ENCODE results near the gene FAM228A.

DNA sequence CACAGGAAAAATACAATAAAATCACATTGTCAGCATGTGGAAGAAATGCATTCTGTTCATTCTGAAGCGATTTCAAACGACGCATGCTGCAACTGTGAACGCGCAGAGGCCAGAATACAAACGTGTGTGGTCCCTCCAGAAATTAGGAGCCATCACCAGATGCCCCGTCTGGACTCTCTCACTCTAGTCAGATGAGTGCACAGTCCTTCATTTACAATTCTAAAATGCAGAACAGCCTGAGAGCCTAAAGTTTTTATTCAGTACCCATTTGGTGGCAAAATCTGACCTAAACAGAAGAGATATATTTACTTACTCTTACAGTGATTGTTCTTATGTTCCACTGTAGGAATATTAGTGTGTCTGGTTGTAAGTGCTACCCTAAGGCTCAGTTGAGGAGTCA lies 36.6 kb downstream of the FAM228A start:
- no peak for TF ChIP-seq CEBPB (IDR thresholded peaks at IDR 0.05; ENCODE audit: low read depth, low read length)
- TF ChIP-seq POLR2A (IDR thresholded peaks at IDR 0.05; ENCODE audit: low read depth, low read length): no peak
- TF ChIP-seq, protein P1, sequence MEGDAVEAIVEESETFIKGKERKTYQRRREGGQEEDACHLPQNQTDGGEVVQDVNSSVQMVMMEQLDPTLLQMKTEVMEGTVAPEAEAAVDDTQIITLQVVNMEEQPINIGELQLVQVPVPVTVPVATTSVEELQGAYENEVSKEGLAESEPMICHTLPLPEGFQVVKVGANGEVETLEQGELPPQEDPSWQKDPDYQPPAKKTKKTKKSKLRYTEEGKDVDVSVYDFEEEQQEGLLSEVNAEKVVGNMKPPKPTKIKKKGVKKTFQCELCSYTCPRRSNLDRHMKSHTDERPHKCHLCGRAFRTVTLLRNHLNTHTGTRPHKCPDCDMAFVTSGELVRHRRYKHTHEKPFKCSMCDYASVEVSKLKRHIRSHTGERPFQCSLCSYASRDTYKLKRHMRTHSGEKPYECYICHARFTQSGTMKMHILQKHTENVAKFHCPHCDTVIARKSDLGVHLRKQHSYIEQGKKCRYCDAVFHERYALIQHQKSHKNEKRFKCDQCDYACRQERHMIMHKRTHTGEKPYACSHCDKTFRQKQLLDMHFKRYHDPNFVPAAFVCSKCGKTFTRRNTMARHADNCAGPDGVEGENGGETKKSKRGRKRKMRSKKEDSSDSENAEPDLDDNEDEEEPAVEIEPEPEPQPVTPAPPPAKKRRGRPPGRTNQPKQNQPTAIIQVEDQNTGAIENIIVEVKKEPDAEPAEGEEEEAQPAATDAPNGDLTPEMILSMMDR (conservative IDR thresholded peaks at IDR 0.05; ENCODE audit: low read depth, low read length): no peak
- no peak for TF ChIP-seq BHLHE40 (IDR thresholded peaks at IDR 0.05; ENCODE audit: low read depth, low read length)
- no peak for TF ChIP-seq RAD21 (IDR thresholded peaks at IDR 0.05; ENCODE audit: low read length)
- TF ChIP-seq MXI1 (IDR thresholded peaks at IDR 0.05; ENCODE audit: borderline replicate concordance, low read depth, low read length): no peak
- TF ChIP-seq FOS (IDR thresholded peaks at IDR 0.05; ENCODE audit: low read depth, low read length): no peak
